Tibial nerve (tissue), 3 donors: ENCODE measurements around the gene TEX35.

Experiments
- CTCF ChIP-seq, 5 experiments: fragments of 200-600 bp in 3 of 5; fragments of 450-650 bp in 2 of 5; sonication (generic) in 3 of 5; IDR thresholded peaks; one replicate each; pipeline ENCODE4 v1.5.1; 2016 to 2019; ENCODE audit warnings: antibody characterized with exemption in 5 of 5, mild to moderate bottlenecking in 3 of 5, moderate library complexity in 2 of 5
- POLR2A ChIP-seq, 2 donors: fragments of 450-650 bp; IDR thresholded peaks; one replicate each; pipeline ENCODE4 v1.6.1; 2017; ENCODE audit warnings: antibody characterized with exemption in 2 of 2, mild to moderate bottlenecking in 2 of 2, moderate library complexity in 2 of 2

- TF ChIP-seq CTCF (IDR thresholded peaks at IDR 0.05) (no peak), POLR2A (IDR thresholded peaks at IDR 0.05) (no peak)
These were observed 10.6 kb upstream of the TEX35 start for GRCh38 chr1:178502330-178502714.
